ENCODE data around the gene CDC42EP4.

- TF ChIP-seq CTCF (IDR thresholded peaks at IDR 0.05; ENCODE audit: low read depth, low read length, poor library complexity, severe bottlenecking) = no peak
- no peak for TF ChIP-seq EZH2phosphoT487 (IDR thresholded peaks at IDR 0.05; ENCODE audit: borderline replicate concordance, low read length)
Observed at GRCh38 chr17:73308017-73308823, 3.6 kb downstream of the CDC42EP4 start.

All from DOHH2 (cell line).